ENCODE results near the gene CHST14. TPM values are rescaled to one million over a fixed set of nuclear protein-coding genes. Genes with fewer than 3 reads are reported as not detected.

Gene CHST14
- total RNA-seq, 1 donor: 14.2 TPM

DNA sequence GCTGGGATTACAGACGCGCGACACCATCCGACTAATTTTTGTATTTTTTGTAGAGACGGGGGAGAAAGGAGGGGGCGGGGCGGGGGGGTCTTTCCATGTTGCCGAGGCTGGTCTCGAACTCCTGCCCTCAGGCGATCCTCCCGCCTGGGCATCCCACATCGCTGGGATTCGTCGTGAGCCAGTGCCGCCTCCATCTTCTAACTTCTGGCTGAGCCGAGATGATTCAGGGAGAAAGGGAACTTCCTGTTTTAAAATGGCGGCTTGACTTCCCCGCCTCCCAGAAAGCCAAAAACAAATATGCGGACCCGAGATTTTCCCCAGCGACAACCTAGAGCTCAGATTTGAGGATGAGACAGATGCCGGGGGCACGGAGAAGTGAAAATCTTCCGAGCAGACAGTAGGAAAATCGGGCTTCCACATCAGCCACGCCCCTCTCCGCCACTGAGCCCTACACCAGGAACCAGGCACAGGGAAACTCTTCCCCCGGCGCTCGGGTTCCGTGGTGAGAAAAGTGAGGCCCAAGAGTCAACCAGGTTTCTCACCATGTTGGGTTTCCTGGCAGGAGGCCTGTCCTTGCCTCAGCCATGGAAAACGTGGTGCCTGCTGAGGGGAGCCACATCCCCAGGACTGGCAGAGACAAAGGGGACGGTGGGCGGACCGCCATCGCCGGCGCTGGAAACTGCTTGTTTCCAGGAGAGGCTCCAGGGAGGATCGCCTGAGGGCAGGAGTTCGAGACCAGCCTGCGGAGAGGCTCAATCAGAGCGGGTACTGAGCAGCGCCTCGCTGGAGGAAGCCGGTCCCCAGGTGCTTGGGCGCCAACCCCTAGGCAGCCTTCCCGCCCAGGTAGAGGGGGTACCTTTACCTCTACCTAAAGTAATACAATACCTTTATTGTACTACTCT is 18.7 kb downstream of the CHST14 start:
- peak overlapping the region; percentile 52 for H3K4me3 ChIP-seq (ENCODE audit: low read depth, low read length)
- peak; percentile 43 for DNase-seq (ENCODE audit: low read depth)
- TF ChIP-seq, protein P1, sequence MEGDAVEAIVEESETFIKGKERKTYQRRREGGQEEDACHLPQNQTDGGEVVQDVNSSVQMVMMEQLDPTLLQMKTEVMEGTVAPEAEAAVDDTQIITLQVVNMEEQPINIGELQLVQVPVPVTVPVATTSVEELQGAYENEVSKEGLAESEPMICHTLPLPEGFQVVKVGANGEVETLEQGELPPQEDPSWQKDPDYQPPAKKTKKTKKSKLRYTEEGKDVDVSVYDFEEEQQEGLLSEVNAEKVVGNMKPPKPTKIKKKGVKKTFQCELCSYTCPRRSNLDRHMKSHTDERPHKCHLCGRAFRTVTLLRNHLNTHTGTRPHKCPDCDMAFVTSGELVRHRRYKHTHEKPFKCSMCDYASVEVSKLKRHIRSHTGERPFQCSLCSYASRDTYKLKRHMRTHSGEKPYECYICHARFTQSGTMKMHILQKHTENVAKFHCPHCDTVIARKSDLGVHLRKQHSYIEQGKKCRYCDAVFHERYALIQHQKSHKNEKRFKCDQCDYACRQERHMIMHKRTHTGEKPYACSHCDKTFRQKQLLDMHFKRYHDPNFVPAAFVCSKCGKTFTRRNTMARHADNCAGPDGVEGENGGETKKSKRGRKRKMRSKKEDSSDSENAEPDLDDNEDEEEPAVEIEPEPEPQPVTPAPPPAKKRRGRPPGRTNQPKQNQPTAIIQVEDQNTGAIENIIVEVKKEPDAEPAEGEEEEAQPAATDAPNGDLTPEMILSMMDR (IDR thresholded peaks at IDR 0.05; ENCODE audit: insufficient read depth, low read depth, low read length): no peak

DNA sequence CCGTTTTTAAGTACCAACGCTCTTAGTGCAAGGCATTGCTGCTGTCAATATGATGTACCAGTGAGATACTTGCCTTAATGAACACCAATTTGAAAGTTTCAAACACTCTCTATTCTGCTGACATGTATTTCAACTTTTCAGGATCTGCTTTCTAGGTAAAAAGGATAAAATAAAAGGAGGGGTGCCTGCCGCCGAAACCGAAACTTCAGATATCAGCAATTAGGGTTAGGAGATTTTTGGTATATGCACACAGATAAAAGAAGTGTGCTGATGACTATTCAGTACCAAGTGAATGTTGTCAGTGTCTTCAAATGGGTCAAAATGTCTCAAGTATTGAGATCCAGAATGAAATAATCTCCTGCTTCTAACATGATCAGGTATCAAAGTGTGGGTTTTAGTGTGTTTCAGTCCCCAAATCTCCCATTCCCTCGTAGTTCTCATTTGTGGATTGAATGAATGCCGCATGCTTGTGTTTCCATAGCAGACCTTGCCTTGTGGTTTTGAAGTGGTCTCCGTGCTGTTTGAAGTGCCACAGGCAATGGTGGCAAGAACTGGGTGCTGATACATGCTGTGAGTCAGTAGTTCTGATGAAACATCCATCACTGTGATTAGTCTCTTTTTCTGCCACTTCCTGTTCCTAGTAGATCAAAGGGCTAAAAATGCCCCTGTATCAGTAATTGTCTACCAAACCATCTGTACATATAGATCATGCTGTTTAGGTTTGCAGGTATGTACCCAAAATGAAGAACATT is 22.5 kb downstream of the CHST14 start:
- H3K4me3 ChIP-seq (ENCODE audit: low read depth, low read length): no peak overlapping the region
- no peak for DNase-seq (ENCODE audit: low read depth)
- TF ChIP-seq, protein P1 (IDR thresholded peaks at IDR 0.05; ENCODE audit: insufficient read depth, low read depth, low read length): no peak

DNA sequence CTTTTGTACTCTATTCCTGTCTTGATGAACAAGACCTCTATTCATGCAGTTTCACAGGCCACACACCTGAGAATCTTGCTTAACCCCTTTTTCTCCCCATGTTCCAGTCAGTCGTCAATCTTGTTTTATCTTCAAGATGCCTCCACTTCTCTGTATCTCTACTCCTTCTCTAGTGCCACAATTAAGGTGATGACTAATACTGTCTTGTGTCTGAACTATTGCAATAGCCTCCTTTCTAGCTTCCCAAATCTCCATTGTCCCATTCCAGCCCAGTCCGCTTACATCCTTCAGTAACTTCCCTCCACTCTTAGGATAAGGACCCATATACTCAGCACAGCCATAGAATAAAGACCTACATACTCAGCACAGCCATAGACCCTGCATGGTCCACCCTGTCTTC is 24.7 kb downstream of the CHST14 start:
- H3K4me3 ChIP-seq (ENCODE audit: low read depth, low read length): no peak overlapping the region
- DNase-seq (ENCODE audit: low read depth): no peak
- TF ChIP-seq, protein P1 (IDR thresholded peaks at IDR 0.05; ENCODE audit: insufficient read depth, low read depth, low read length): no peak

DNA sequence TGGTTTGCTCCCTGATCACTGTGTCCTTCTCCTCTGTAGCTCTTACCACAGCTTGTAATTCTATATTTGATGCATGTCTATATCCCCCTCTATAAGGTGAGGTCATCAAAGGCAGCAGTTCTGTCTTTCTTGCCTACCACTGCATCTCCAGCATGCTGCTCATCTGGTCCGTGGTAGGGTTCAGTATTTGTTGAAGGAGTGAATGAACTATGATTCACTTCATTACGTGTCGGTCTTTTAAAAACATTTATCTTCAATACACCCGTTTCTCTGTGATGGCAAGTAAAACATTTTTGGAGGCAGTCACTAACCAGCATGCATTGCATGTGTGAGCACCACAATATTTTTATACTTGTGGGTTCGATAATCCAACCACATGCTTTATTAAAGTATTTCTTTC is 27.6 kb downstream of the CHST14 start:
- DNase-seq (ENCODE audit: low read depth): peak; percentile 20
- no peak overlapping the region for H3K4me3 ChIP-seq (ENCODE audit: low read depth, low read length)
- TF ChIP-seq, protein P1 (IDR thresholded peaks at IDR 0.05; ENCODE audit: insufficient read depth, low read depth, low read length): no peak

DNA sequence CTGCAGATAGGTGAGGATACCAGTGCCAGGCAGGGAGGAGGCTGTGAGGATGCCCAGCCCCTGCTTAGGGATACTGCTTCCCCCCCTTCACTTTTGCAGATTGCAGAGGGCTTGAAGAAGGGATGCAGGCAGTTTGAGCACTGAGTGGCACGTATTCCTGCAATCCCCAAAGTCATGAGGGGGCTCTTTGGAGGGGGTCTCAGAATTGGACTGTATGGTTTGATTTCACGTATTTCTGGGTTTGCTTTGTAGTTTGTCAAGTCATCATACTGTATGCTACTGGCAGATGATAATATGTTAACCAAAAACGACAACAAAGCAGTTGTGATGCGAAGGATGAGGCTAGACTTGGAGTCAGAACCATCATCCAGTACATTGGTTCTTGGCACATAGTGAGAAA is 28.1 kb downstream of the CHST14 start:
- DNase-seq (ENCODE audit: low read depth): no peak
- H3K4me3 ChIP-seq (ENCODE audit: low read depth, low read length): no peak overlapping the region
- TF ChIP-seq, protein P1 (IDR thresholded peaks at IDR 0.05; ENCODE audit: insufficient read depth, low read depth, low read length): no peak

DNA sequence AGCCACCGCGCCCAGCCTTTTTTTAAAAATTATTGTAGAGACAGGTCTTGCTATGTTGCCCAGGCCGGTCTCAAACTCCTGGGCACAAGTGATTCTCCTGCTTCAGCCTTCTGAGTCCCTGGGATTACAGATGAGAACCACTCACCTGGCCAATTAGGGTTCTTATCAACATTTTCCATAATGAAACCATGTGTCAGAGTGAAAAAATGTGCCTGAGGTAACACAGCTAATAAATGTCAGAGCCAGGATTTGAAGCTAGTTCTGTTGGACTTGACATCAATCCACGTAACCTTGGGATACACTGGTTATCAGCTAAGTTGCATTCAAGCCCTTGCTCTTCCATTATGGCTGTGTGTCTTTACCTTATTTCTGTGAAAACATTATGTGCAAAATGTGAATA is 29.1 kb downstream of the CHST14 start:
- TF ChIP-seq, protein P1 (IDR thresholded peaks at IDR 0.05; ENCODE audit: insufficient read depth, low read depth, low read length): no peak
- no peak overlapping the region for H3K4me3 ChIP-seq (ENCODE audit: low read depth, low read length)
- no peak for DNase-seq (ENCODE audit: low read depth)

Data from fibroblast of villous mesenchyme (primary cell).